GM19468 (cell line): Measurements from ENCODE around the gene CEBPE.

Experiments used
- ATAC-seq: cut with Tn5 transposase; IDR thresholded peaks from one replicate; pipeline ENCODE4 v1.9.1; 2021; ENCODE audit warnings: mild to moderate bottlenecking, moderate library complexity, moderate number of reproducible peaks; ENCODE audit not compliant: unreplicated experiment; ENCODE audit errors: extremely low read depth

Gene CEBPE

GRCh38 chr14:23089498-23090253 lies 29.4 kb downstream of the CEBPE start:
- ATAC-seq, result no peak

- no peak for ATAC-seq
These were observed 32.5 kb downstream of the CEBPE start for GRCh38 chr14:23086565-23086964.

- ATAC-seq, result no peak
These were observed 33.6 kb downstream of the CEBPE start for GRCh38 chr14:23085458-23085857.

DNA sequence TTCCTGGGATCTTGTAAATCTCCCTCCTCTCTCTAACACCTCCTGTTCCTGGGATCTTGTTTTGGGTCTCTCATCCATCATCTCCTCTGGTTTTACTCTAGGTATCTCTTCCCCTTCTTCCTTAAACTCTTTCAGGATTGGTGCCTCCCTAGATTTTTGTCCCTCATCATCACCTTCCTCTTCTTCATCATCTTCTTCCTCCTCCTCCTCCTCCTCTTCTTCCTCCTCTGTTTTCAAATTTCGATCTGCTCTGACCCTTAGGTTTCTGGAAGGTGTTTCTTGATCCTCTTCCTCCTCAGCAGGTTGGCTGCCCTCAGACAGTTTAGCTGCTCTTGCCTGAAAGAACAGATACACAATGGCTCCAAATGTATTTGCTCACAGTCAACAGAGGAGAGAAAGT lies 38.6 kb downstream of the CEBPE start:
- no peak for ATAC-seq

DNA sequence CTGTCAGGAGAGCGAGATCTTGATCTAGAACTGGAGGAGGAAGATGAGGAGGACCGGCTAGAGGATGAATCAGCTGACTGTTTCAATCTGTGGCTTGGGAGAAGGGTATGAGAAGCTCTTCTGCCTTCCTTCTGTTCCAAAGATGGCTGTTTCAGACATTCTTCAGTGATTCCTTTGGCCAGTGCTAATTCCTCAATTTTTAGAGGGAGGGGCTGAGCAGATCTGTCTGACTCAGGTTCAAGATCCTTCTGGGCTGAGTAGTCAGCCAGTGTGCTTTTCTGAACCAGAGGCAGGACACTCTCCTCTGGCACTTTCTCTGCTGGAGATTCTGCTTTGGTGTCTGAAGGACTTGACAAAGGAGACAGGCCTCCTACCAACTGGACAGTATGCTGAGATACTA lies 39.3 kb downstream of the CEBPE start:
- no peak for ATAC-seq

DNA sequence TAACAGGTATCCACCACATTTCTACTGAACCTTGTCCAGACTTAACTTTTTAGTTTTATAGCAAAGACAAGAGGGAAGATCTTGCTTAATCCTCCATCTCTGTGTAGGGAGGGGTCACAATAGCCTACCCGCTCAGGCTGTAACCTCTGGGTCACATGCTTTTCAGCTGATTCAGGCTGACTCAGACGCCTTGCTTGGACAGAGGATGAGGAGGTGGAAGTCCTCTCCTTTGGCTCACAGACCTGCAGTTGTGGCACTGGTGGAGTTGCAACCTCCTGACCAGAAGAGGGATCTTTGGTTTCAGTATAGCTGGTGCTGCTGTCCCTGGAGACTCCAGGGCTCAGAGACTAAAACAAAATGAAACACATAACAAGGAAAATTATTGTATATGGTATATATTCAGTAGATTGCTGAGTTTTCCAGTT lies 40.4 kb downstream of the CEBPE start:
- ATAC-seq, result no peak

DNA sequence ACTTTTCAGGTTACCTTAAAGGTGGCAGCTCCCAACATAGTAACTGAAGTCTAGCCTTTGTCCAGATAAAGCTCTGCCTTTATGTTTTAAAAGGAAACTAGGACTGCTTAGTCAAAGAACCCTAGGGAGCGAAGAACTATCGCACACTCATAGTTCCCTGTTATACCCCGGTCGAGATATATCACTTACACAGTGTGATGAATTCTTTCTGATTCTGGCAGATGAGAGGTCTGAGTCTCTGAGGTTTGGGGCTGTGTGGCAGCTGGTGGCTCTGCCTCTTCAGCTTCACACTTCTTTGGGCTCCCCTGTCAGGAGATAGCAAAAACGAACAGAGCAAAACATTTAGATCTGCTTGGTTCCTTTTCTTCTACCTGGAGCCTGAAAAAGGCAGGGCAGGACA lies 41.1 kb downstream of the CEBPE start:
- no peak for ATAC-seq

- ATAC-seq, result no peak
These were observed 42.2 kb downstream of the CEBPE start for GRCh38 chr14:23076785-23077408.

- ATAC-seq, result no peak
These were observed 44.1 kb downstream of the CEBPE start for GRCh38 chr14:23074906-23075305.

DNA sequence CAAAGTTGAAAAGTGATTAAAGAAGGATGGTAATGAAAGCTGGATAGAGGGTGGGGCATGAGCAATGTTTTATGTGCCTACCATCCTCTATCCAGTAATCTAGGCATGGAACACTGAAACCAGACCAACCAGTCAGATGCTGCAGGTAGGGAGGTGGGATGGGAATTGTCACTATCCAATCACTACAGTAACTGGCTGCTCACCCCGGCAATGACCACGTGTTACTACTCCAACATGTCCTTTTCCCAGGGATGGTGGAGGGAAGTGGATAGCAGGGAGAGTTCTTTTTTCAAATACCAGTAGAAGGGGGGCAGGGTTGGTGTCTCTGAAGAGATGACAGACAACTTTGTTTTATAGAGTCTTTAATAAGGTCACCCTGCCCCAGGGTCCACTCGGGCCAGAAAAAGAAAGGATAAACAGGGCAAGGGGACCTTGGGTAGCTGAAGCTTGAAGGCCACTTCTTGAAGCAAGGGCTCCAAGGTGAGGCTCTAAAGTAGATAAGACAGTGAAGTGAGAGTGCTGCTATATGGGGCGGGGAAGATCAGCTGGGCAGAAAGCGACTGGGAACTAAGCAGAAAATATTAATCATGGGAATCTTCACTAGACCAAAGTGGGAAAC lies 47.0 kb downstream of the CEBPE start:
- no peak for ATAC-seq

- no peak for ATAC-seq
These were observed 47.7 kb downstream of the CEBPE start for GRCh38 chr14:23071244-23071920.

DNA sequence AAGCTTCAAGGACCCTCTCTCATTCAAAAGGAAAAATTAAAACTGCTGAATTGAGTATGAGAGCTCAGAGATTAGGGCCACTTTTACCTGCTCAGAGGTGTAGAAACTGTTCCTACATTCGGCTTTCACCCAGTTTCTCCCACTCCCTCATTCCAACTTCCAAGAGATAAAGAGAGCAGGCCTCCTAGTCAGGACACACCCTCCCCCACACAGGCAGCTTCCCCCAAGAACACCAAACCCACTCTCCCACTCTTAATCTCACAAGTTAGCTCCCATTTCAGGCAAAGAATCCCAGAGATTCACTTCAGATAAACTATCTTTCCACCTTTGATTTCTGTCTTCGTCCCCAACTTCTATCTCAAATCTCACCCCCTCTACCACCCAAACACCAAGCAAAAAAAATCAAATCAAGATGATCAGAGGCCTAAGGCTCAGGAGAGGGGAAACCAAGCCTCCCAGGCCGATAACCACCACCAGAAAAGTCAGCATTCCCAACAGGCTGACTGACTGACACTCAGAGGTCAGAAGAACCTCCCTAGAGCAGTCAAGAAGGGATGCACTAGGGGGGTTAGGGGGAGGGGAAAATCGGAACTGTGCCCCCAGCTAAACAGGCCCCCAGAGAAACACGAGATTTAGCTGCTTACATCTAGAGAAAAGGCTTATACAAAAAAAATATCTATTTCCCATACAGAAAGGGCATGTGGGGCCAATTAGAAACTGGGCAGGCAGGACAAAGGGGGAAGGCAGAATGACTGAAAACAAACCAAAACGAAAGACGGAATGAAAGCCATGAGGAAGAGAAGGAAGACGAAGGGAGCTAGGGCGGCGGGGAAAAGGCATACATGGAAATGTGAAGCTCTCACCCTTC lies 48.6 kb downstream of the CEBPE start:
- no peak for ATAC-seq

DNA sequence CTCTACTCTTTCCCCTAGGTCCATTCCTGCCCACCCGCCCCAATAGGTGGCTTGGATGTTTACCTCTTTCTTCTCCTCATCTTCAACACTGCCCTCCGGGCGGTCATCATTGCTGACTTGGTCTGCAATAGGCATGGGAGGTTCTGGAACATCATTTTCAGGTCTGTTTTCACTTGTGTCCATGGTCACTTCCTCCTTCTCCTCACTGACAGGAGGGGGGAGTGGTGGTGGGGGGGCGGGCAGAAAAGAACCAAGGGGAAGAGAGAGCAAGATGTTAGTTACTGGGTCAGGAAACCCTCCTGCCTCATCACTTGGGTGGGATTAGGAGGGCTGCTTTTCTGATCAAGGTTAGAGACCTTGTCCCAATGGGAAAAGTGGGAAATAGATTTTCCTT lies 49.6 kb downstream of the CEBPE start:
- no peak for ATAC-seq

DNA sequence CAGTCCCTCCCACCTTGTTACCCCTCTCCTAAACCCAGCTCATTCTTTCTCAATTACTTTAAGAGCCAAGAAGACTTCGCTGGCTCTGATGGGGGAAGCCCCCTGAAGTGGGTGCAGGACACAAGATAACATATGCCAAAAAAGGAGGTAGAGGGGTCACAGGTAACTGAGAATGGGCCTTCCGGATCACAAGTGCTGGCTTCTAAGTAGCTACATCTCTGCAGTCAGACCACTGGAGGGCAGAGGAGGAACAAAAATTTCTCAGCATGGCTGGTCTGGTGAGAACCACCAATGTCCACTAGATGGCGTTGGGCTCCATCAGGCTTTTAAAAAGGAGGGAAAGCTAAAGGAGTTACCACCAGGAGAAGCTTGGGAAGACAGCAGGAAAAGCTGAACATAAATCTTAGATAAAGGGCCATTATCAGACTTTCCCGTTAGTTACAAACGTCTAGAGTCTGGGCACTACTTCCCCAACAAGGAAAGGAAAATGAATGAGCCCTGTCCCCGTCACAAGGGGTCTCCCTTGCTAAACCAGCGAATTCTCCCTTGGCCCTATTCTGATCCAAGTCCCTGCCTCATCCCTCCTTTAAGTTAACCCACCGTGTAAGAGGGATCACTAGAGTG lies 50.2 kb downstream of the CEBPE start:
- ATAC-seq, result peak; percentile 77

DNA sequence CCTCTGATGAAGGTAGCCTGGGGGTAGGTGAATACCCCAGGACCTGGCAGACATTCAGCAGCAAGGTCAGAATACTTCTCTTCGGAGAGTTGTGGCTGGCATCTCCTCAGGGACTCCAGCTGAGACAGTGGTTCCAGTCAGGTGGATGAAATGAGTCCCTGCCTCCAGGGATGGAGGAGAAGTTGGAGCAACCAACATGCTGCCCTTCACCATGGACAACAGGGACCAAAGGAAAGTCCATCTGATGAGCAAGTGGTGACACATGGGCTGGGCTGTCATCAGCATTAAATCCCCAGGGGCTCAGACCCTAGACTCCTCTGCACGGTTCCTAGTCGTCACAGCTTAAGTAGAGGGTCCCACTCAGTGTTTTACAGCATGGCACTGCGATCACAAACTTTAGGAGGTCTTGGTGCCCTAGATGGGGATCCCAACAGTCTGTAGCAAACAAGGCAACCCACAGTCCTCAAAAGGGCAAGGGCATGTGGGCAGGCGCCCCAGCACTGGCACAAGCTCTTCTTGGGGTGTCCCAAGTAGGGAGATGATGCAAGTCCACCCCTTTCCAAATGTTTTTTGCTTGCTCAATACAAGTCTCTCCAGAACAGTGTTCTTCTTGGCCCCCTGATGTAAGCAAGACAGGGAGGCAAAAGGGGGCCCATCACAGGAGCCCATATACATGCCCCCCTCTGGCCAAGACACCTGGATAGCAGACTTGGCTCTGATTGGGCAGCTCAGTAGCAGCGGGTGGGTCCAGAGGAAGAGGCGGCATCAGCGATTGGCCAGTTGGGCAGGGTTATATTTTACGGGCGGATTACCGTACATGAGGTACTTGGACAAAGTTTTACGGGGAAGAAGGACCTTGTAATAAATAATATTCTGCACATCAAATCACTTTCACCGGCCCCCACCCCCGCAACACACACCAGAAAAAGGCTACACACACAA lies 50.9 kb downstream of the CEBPE start:
- no peak for ATAC-seq
